SU-DHL-6 (cell line): Measurements from ENCODE around the gene CENPC.

Experiments
- CTCF ChIP-seq: fragments of 200-600 bp; sonication (generic); IDR thresholded peaks from one replicate; pipeline ENCODE4 v1.5.1; 2017; ENCODE audit warnings: antibody characterized with exemption, mild to moderate bottlenecking, low read length, moderate library complexity; ENCODE audit not compliant: insufficient read depth, poor library complexity, severe bottlenecking
- EZH2phosphoT487 ChIP-seq: fragments of 200-600 bp; sonication (generic), shearing (Covaris generic); conservative IDR thresholded peaks from 2 replicates; pipeline ENCODE4 v1.6.1; 2018; ENCODE audit warnings: mild to moderate bottlenecking, antibody characterized with exemption, low read length, moderate library complexity, mixed read lengths

- no peak for TF ChIP-seq CTCF
- TF ChIP-seq EZH2phosphoT487, result no peak
Measured at GRCh38 chr4:67568820-67569219, 23.5 kb upstream of the CENPC start.
